NCI-H1092 (cell line): Measurements from ENCODE around the gene BAIAP2.

Experiments used
- DNase-seq: peaks from one replicate; lab custom pipeline; 2025; lab: John Stamatoyannopoulos, UW

The BAIAP2 gene

DNA sequence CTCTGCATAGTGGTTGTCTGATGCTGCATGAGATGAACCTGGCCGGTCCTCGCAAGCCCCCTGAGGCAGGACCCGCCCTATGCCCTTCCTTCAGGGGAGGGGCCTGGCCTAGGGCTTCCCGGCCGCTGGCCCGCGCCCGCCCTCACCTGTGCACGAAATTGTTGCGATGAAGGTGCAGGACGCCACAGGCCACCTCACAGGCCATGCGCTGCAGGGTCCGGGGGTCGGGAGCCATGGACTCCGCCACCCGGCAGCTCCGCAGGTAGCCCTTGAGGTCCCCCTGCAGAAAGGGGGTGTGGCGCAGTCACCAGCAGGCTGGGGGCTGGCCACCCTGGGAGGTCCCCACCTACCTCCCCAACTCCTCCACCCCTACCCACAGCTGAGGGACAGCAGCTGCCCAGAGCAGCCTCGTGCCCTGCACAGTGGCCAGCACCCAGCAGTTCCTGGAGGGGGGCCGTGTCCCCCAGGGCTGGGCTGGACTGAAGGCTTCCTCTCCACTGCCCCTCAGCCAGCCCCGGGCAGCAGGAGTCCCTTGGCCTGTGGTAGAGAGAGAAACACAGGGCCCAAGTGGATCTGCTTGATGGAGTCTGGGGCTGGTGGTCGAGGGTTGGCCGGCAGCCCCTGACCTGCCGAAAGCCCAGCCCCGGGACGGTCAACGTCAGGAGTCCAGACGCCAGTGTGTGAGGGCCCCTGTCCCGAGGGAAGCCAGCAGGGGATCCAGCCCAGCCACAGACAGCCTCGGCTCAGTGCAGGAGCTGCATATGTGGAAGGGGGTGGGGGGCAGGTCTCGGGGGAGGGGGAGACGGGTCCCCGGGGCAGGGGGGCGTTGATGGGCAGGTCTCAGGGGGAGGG lies 91.6 kb downstream of the BAIAP2 start:
- DNase-seq = no peak

DNA sequence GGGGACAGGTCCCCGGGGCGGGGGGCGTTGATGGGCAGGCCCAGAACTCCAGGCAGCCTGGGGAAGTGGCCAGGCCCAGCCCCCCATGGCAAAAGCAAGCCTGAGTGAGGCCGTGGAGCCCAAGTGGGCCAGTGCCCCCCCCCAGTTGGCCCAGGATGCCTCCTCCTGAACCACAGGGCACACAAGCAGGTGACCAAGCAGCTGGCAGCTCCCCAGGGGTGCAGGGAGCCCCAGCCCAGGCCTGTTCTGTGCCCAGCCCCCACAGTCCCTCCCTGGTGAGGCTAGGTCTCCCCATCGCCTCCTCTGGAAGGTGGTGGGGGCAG lies 92.1 kb downstream of the BAIAP2 start:
- no peak for DNase-seq

DNA sequence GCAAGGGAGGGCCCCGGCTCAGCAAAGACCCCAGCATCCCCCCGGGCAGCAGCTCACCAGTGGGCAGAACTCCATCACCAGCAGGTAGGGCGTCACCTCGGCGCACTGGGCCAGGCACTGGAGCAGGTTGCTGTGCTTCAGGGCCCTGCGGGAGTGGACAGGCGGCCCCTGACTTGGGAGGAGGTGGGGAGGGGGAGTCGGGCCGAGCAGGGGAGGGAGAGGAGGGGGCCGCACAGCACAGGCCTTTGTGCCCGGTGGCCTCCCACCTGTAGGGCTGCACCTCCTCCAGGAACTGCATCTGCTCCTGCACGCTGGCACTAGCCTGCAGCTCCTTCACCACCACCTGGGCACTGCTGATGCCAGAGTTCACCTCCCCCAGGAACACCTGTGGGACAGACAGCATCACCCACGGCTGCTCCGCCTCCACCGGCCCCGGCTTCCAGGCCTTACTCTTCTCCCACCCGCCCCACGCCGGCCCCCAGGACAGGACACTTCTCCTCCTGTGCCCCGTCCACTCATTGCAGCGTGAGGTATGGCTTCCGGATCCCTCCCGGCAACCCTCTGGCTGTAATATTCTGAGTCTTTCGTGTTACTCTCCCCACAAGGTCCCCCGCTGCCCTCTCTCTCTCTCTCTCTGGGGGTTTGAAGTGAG lies 92.7 kb downstream of the BAIAP2 start:
- DNase-seq = no peak

DNA sequence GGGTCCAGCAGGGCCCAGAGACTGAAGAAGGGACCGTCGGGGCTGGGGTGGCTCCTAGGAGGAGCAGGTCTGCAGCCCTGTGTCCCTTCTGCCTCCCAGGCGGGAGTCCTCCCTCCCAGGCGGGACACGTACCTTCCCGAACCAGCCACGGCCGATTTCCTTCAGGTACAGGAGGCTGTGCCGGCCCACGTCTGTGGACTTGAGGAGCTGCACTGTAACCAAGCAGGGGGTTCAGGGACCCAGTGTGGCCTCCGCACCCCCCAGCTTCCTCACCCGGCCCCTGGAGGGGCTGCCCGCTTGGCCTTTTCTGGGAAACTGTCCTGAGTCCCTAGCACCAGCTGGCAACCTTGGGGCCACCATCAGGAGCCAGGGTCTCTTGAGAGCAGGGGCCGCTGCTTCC lies 93.4 kb downstream of the BAIAP2 start:
- no peak for DNase-seq

DNA sequence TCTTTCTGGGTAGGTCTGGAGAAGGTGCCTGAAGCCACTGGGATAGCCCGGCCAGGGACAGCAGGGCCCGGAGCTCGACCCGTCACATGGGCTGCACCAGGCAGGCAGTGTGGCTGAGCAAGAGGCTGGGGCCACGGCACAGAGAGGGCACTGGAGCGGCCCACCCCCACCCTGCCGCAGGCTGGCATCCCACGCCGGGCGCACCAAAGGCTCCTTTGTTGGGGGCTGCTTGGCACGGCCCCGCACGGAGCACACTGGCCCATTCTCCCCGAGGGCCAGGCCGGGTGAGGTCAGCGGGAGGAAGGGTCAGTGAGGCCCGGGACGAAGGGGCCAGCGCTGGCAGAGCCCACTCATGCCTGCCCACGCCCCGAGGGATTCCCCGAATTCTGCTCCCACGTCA lies 93.8 kb downstream of the BAIAP2 start:
- no peak for DNase-seq

DNA sequence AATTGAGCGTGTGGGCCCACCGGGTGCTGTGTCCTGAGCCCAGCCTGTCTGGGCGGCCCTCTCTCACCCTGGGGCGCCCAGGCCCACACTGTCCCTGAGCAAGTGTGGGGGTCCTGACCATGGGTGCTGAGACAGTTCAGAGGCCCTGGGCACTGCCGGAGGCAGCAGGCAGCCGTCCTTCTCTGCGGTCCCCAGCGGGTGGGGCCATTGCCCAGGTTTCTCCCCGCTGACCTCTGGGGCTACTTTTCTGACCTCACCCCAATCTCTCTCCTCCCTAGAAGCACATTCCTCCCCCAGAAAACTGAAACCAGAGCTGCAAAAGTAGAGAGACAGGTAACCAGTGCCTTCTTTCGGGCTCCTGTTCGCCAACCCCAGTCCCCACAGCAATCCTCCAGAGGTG lies 94.3 kb downstream of the BAIAP2 start:
- no peak for DNase-seq

DNA sequence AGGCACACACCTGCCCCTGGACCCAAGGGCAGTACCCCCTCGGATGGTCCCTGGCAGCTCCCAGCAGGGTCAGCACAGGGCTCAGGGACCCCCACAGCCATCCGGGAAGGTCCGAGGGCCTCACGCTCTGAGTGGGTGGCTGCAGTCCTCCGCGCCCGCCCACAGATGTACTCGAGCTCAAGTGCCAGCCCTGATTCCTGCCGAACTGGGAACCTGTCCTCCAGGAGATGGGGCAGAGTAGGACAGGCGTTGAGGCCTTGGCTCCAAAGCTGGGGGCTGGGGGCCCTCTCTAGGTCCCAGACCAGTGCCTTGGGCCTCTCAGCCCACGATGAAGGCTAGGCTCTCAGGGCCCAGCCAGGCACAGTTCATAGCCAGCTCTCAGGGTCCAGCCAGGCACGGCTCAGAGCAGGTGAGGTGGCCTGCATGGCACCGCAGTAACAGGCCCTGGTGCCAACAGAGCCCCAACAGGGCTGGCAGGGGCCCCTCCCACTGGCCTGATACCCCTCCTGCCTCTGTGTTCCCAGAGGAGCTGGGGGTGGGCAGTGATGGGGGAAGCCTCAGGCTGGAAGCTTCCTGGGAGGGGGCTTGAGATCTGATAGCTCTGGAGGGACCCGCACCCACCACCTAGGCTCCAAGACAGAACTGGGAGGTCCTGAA lies 94.9 kb downstream of the BAIAP2 start:
- DNase-seq = no peak

DNA sequence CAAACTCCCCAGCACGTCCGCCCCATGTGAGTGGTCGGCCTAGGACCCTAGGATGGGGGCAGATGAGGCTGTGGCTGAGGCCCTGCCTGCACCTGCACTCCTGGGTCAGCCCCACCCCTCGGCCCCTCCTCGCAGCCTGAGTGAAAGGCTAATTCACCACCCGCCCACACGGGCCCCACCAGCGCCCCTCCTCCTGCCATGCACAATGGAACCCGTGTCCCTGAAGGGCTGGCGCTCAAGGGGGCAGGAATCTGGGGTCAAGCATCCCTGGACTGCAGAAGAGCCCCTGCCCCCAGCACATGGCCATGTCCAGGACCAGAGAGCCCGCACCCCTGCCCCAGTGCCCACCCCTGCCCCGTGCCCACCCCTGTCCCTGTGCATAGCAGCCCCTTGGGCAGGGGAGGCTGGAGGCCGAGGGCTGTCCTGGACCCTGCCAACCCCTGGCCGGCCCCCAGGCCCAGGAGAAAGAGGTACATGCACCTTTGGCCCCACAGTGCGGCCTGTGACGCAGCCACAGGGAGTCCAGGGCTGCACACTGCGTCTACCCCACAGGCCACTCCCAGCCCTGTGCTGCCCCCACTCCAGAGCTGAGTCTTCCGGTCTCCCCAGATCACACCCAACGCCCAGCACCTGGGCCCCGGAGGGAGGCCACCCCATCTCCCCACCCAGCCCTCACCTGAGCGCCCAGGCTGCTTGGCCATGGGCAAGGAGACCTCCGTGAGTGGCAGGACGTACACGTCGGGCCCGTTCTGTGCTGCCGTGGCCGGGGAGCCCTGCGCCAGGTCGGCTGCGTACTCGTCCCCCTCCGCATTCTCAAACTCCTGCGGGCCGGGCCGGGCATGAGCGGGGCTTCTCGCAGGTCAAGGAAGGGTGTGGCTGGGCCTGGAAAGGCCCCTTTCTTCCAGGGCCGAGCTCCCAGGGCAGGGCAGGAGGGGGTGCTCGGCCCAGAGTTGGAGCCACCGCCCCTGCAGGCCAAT lies 95.7 kb downstream of the BAIAP2 start:
- no peak for DNase-seq

DNA sequence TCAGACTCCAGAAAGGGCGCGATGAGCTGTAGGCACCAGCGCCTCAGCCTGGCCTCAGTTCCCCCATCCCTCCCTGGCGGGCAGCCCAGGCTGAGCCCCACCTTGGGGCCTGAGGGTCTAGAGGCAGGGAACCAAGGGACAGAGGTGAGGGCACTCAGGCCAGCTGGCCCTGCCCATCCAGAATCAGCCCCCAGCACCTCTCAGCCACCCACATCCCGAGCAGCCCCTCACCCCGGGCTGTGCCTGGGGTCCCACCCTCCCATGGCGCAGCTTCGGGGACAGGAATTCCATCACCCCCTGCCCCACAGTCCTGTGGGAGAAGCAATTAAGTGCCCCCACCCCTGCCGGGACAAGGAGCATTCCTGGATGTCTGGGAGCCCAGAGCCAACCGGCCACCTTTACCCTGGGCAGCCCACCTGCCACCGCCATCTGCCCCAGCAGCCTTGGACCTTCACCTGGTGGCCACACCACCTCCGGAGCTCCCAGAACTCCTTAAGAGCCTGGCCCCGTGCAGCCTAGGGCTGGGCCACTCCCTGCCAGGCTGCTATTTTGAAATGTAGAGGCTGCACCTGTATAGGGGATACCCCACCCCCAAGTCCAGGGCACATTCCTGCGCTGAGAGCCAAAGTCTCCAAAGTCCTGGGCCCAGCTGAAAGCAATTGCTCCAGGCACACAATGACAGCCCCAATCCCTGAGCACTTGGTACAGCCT lies 96.7 kb downstream of the BAIAP2 start:
- no peak for DNase-seq

DNA sequence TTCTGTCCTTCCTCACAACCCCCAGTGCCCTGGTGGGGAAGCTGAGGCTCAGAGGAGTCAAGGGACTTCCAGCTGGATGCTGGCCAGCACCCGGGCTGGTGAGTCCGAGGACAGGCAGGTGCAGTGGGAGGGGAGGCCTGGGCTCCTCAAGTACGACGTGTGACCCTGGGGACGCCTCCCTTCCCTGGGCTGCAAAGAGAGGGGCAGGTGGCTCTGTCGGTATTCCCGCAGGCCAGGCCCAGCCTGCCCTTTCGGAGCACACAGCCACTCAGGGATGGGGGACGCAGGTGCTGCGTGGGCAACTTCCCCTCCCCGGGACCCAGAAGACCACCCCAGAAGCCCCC lies 97.2 kb downstream of the BAIAP2 start:
- no peak for DNase-seq

DNA sequence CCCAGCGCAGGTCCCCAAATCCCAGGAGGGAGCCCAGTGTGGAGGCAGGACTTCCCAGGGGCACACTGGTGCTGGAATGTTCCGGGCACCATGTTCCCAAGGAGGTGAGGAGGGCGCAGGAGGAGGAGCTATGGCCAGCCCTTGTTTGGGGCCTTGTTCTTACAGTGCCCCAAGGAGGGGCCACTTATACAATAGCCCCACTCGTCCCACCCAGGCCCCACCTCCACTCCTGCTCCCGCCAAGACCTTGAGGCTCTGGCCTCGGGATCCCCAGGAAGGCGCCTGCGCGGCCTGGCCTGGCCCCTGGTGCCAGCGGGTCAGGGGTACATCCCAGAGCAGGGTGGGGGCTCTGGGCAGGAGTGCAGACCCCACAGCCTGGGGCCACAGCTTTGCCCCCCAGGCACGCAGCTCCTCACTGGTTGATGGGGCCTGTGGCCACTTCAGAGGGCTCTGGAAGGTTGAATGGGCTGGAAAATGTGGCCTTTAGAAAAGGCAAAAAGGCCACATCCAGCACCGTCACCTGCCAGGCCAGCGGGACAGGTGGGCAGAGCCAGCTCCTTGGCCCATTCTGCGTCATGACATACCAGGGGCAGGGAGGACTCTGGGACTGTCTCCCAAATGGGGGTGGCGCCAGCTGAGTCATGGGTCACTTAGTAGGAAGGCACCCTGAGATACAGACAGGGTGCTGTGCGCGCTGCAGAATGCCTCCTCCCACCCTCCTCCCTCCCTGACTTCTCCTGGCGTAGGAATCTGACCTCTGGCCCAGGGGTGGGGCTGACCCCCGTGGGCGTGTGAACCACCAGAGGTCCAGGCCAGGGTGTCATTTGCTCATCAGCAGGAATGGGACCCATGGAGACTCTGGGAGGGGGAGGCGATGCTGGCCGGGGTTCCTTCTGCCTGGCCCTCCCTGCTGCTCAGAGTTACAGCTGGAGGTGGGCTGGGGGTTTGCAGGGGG lies 98.1 kb downstream of the BAIAP2 start:
- DNase-seq = no peak

DNA sequence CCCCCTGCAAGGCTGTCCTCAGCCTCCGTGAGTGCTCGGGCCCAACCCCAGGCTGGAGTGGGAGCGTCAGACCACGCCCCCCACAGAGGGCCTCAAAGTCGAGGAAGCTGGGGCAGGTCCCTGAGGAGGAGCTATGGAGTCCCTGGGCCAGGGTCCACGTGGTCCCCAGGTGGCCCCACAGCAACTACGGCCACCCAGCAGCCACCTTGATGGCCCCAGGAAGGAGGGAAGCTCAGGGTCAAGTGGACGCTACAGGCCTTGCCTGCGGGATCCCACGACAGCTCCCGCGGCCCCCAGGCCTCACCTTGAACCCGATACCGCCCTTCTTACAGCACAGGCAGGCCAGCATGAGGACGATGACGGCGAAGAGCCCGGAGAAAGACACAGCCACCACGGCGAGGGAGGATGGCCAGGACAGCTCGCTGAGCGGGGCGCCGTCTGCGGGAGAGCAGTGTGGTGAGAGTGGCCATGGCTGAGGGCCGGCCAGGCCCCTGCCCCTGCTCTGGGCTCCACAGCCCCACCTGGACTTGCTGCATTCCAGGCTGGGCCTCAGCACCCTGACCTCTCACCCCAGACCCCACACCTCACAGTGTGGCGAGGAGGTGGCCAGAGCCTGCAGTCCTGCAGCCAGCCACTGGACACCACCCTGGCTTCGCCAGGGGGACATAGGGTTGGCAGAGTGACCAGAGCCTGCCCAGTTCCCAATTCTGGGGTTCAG lies 99.3 kb downstream of the BAIAP2 start:
- no peak for DNase-seq

DNA sequence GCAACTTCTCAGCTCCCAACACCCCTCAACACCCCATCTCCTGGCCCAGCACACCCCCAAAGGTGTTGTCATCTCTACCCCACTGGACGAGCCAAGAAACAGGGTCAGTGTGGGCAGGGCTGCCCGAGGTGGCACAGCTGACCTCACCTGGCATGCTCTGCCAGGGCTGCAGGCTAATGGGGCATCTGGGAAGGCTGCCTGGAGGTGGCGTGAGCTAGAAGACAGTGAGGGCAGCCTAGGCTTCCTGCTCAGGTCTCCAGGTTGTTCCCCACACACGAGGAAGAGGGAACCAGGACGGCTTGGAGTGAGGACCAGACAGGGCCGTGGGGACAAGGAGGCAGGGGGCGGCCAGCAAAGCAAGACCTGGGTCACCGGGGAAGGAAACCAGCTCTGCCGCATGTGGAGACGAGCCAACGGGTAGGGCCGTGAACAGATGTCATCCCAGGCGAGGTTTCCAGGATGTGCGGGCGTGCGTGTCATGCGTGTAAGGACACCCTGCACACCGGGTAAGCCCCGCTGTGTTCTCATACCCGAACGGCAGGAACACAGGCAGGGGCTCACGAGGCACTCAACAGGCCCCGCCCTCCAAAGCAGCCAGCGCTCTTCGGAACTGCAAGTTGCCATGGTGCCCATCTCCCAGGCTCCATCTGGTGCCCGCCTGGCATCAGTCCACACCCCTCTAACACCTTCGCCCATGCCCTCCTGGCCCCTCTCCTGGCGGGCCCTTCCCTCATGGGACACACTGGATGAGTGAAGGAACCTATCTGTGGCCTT lies 100.7 kb downstream of the BAIAP2 start:
- peak; percentile 80 for DNase-seq

DNA sequence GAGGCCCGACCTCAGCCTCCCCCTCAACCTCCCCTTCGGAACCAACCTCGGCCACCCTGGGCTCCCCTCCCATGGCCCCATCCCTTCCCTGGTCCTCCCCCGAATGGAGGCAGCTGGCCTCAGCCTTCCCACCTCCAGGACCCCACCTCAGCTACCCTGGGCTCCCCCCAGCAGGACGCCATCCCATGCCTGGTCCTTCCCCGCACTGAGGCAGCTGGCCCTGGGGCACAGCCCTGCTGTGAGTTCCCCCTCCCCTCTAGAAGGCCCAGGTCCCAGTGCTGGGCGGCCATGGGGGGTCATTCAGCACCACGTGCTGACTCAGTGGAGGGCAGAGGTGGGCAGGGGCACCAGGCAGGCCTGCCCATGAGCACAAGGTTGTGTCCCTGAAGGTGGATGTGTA lies 101.4 kb downstream of the BAIAP2 start:
- no peak for DNase-seq

DNA sequence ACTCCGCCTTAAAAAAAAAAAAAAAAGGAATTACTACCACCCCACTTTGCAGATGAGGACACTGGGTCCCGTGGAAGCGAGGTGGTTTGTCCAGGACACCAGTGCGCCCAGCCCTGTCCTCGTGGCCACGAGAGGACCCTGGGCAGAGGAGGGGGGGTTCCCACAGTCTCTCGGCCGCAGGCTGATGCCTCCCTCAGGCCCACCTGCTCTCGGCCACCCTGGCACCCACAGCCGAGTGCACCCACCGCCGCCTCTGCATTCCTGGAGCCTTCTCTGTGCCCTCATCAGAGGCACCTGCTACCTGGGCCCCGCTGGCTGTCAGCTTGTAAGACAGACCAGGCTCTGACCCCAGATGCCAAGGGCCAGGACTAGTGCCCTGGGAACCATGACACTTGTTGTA lies 102.3 kb downstream of the BAIAP2 start:
- no peak for DNase-seq

DNA sequence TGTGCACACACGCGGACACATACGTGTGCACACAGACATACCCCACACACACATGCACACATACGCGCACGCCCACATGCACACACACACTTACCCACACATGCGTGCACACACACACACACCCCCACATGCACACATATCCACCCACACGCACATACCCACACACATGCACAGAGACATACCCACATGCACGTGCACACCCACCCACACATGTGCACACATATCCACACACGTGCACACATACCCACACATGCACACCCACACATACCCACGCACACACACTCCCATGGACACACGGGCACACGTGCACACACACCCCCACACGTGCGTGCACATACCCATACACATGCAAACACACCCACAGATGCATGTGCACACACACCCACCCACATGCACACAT lies 103.1 kb downstream of the BAIAP2 start:
- no peak for DNase-seq

DNA sequence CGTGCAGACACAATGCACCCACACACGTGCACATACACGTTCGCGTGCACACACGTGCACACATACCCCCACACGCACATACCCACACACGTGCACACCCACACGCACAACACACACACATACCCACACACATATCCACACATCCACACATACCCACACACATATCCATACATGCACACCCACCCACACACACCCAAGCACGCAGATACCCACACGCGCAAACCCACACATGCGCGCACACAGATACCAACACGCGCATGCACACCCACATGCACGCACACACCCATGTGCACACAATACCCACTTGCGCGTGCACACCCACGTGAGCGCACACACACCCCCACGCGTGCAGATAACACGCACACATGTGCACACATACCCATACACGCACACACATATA lies 103.5 kb downstream of the BAIAP2 start:
- no peak for DNase-seq

DNA sequence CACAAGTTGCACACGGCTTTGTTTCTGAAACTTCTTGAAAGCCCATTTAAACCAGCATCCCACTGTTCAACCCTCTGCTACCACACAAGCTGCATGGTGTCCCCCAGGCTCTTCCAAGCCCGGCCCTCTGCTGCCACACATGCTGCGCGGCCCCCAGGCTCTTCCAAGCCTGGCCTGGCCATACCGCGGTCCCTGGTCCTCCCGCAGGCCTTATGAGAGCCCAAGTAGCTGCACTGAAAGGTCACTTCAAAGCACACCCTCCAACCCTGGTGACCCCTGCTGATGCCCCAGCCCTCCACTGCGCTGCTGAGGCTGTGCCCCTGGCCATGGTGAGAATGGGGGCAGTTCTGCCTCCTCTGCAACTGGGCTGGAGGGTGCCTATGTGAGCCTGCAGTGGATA lies 104.5 kb downstream of the BAIAP2 start:
- no peak for DNase-seq

DNA sequence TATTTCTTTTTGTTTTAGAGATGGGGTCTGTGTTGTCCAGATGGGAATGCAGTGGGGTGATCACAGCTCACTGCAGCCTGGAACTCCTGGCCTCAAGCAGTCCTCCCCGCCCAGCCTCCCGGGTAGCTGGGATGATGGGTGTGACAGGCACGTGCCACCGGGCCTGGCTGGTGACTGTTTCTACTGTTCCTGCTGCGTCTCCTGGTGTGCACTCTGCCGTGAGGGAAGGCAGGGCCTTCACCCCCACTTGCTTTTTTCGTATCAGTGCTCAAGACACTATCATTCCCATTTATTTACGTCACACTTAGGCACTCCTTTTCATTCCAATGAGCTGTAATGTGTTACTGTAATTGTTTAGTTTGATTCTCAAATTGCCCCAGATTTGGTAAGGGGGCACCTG lies 105.1 kb downstream of the BAIAP2 start:
- DNase-seq = no peak
